ENCODE measurements around the gene SNX27.

Gene SNX27

DNA sequence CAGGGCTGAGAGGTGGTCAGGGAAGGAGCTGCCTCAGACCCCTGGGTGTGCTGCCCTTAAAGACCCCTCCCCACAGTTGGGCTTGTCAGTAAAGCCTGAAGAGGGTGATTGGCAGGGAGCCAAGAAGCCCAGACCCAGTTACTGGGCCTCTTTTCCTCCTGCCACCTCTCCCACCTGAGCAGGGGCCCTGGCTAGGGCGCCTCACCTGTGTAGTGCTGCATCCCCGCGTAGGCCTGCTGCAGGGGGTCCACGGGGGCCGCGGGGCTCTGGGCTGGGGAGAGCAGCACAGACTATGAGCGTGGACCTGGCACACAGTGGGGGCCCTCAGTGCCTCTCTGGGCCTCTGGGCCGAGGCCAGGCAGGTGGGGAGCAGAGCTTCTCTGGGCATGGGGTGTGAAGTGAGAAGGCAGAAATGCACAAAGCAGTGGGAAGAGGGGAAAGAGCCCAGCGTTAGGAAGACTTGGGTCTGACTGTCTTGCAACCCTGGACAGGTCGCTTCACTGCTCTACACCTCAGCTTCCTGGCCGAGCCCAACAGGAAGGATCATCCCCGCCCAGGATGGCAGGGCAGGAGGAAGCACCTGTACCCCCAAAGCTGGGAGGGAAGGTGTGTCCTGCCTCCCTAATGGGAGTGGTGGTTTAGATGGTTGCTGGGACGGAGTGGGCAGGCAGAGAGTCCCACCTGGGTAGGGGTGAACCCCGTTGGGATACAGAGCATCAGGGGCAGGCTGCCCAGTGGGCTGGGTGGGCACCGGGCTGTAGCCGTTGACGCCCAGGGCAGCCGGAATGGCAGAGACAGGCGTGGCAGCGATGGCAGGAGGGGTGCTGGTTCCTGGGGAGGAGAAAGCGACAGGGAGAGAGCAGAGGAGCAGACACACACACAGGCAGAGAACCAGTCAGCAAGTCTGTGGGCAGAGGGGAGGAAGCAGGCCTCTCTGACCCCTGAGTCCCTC lies 94.9 kb downstream of the SNX27 start:
- no peak for DNase-seq

DNA sequence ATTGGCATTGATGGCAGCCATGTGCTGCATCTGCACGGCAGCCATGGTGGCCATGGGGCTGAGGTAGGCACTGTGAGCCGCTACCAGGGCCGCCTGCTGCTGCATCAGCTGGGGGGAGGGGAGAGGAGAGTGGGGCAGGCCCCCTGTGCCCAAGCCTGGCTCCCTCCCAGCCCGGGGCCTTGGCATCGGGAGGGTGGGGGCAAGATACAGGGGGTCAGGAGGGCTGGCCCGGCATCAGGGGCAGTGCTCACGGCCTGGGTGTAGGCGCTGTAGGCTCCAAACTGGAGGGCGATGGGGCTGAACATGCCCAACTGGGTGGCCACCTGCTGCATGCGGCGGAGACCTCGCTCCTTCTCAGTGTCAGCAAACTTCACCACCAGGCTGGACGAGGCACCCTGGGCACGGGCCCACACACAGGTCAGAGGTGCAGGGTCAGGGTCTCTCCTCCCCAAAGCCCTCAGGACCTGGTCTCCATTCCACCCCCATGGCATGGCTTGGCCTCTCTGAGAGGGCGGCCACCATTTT lies 95.8 kb downstream of the SNX27 start:
- no peak for DNase-seq

DNA sequence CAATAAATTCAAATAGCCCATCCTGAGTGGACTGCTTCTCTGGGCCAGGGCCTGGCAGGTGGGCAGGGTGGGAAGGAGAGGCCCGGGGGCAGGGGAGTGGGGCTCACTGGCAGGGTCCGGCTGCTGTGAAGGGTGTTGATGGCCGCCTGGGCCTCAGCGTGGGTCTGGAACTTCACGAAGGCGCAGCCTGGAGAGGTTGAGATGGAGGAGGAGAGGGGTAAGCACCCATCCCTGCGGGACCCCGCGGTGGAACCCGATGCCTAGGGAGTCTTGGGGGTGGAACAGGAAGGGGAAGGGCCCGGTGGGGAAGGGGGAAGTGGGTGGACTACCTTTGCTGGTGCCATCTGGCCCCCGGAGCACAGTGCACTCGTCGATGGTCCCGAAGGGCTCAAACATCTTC lies 97.0 kb downstream of the SNX27 start:
- no peak for DNase-seq

DNA sequence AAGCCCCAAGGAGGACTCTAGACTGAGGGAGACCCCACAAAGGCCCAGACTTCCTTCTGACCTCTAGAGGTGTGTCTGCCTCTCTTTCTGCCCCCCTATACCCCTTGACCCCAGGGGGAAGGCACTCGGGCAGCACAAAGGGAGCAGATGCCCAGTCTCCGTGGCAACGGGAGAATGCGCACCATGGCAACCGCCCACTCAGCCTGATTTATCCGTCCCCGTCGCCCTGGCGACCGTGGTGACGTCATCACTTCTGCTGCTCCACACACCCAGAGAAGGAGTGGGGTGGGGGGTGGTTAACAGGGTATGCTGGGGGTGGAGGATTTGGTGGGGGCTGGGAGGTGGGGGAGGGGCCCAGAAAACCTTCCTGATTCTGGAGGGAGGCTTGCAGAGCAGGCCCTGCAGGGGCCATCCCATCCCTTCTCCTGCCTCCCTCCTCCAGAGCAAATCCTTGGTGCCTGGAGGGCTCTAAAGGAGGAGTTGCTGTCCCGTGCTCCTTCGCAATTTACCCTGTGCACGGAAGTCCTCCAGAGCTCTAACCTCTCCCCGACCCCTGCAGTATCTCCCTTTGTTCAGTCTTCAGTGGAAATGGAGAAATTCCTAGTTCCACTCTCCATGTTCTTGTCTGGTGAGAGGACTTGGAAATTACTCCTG lies 98.5 kb downstream of the SNX27 start:
- no peak for DNase-seq

DNA sequence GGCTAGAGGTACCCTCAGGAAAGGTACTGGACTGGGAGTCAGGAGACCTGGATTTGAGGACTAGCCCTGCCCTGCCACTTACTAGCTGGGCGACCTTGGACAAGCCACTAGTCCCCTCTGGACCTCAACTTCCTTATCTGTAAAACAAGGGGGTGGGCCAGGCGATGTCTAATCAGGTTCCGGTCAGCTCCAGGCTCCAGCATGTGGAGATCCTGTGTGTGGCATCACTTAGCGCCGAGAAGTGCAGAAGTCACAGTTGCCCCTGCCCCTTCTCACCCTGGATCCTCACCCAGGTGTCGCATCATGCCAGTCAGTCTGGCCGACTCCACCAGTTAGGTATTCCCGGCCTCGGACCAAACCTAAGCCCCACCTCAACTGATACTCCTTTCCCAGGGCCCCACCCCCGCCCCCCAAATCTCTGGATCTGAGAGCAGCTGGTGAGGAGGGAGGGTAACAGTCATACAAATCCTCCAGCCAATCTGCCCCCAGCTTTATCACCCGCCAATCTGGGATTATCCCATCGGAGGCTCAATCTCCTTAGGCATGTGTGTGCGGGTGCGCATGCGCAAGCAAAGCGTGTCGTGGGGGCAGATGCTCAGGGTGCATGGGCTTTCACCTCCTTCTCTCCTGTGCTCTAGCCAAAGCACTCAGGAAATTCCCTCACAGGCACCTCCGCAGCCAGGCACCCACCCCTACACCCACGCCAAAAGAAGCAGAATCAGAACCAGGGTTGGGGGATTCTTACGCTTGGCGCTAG lies 99.4 kb downstream of the SNX27 start:
- DNase-seq = no peak

DNA sequence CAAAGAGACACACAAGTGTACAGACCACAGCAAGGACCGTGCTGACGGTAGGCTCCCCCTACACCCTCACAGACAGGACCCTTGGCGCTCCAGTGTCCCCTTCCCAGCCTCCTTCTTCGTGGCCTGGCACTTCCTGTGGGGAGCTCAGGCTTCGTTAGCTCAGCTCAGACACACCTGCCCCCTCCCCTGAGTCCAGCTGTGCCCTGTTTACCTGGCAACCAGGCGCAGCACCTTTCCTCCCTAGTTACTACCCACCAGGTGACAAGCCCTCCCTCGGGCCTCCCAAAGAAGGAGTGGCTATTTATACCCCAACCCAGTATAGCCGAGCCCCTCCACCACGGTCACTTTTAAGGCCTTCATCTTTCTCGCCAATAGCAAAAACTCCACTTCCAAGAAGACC lies 100.1 kb downstream of the SNX27 start:
- DNase-seq = no peak

DNA sequence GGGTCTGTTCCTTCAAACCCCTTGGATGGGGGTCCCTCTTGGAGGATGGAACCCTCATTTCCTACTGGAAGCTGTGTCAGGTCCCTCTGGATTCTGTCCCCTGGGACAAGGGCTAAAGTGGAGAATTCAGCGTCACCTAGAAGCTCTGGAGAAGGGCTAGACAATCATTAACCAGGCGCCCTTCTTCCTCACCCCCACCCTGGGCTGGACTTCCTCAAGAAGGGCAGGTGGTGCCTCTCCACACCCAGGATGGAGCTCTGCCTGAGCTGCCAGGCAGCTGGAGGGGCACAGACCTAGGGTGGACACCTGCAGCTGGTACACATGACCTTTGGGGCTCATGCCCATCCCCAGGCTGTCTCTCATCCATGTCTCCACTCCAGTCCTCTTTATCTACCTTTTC lies 101.2 kb downstream of the SNX27 start:
- DNase-seq = no peak

DNA sequence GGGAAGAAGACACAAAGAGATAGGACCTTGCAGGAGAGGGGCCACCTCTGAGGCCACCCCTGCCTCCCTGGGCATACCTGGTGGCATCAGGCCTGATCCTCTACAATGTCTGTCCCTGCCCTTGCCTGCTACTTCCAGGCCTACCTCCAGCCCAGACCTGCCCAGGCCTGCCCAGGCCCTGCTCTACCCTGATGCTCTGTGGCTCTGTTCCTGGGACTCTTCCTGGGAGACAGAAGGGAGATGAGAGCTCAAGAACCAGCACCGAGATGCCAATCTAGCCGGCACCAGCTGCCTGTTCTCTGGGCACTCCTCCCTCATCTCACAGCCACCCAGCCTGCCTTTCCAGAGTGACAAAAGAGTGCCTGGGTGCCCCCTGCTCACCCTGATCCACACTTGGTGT lies 102.0 kb downstream of the SNX27 start:
- DNase-seq = no peak

DNA sequence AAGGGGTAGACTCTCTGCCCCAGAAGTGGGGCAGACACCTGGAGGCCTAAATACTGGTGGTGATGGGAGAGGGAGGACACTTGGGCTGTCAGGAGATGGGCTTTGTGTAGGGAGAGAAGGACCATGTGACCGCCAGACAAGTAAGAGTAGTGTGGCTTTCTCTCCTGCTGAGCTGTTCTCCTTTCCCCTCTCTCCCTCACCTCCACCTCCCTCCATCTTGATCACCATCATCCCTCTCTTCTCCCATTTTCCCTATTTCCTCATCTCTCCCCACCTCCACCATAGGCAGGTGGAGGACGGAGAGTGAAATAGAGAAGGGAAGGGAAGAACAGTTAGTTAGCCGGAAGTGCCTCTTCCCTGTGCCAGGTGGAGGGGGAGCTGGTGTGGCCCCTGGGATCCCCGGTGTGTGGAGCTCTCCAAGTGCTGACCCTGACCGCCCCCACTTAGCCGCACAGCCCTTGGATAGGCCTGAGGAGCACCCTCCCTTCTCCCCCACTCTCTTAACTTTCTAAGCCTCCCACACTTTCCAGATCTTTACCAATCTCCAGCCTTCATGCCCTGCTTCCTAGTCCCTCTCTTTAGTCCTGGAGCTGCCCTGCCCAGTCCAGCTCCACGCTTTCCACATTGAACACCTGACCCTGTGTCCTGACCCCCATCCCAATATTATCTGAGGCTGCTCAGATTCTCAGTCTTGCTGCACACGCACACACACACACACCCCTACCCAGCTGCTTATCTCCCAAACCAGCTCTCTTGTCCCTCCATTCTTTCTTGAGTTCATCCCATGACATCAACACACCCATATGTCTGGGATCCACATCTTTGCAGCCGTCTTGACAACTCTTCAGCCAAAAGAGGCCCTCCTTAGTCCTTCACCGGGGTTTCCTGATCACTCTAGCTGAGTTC lies 103.2 kb downstream of the SNX27 start:
- DNase-seq = no peak

DNA sequence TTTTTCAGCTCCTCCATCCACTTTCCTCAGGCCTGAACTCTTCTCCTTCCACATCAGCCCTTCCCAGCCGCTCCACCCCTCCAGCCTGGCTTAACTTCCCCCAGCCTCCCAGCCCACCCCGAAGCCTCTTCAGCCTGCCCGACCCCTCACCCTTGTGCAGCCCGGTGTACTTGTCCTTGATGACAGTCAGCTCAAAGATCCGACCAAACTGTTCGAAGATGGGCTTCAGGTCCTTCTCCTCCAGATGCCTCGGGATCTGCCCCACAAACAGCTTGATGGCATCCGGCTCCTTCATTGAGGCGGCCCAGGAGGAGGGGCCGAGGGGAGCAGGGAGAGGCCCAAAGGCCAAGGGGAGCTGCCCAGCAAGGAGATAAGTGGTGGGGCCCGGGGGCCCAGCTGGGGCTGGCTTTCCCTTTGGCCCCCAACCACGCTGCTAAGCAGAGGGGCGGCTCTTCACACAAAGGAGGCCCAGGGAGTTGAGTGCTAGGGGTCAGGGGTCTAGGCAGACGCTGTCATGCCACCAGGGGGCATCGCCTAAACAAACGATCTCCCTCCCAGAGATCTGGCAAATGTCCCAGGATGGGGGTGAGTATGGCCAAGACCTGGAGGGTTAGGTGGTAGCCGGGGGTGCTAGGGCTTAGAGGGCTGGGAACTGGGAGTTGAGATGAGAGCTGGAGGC lies 104.0 kb downstream of the SNX27 start:
- no peak for DNase-seq

DNA sequence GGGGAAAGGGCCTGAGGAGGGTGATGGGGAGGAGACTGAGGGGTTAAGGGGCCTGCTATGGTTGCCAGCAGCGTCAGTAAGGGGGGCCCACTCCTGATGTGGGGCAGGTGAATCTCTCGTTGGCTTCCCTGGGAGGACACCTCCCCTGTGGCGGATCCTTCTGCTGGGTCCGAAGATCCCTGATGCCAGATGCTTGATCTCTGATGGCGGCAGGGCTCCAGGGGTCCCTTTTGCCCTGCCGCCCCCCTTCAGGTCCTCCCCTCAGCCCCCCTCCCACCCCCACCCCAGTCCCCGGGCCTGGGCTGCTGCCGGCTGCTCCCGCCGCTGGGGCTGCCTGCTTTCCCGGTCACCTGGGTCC lies 104.5 kb downstream of the SNX27 start:
- no peak for DNase-seq

DNA sequence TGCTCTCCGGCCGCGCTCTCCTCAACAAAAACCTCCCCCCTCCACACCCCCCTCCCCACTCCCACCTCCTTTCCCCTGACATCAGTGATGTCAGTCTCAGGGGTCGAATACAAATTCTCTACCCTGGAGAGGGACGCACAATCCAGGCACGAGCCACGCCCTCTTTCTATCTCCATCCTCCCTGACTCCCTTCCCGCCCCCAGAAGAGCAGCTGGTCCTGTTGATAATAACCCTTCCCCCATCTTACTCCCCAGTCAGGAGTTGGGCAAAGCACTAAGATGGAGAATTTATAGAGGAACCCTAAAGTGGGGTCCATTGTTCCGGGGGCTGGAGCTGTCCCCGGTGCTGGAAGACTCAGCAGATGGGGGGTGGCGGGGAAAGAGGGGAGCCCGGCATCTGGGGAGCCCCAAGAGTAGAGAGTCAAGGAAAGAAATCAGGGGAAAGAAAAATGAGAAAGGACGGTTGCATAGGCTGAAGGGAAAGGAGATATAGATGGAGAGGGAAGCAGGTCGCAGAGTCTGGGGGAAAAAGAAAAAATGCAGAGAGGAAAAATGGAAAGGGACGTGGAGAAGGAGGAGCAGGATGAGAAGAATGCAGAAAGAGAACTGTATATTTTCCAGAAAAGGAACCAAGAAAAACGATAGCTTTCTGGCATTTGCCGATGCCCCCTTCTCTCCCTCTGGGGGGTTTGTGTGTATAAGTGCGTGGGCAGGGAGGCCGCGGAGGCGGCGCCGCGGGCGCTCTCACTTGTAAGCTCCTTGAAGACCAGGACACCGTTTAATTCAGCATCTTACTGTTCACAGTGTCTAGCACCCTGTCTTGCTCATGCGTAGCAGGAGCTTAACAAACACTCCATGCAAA lies 105.2 kb downstream of the SNX27 start, which contains the start of gene CELF3:
CELF3 (minus strand) TSS at position 33 of the 861 bp plus-strand sequence. CDS start 783 bp downstream, outside the sequence.
- DNase-seq = no peak

DNA sequence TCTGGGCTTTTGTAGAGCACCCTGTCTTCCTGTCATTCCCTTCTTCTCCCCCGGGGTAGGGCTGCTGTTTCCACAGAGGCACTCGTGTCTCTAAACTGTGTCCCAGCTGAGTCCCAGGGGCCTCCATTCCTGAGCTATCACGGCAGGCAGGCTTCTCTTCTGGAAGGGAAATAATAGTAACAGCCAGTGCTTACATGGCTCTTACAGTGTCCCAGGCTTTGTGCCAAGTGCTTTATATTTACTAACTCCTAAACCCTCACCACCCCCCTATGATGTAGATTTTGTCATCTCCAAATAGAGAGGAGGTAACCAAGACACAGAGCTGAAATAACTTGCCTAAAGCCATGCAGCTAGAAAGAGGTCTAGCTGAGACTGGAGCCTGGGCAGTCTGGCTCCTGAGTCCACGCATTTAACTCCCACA lies 106.2 kb downstream of the SNX27 start:
- no peak for DNase-seq

DNA sequence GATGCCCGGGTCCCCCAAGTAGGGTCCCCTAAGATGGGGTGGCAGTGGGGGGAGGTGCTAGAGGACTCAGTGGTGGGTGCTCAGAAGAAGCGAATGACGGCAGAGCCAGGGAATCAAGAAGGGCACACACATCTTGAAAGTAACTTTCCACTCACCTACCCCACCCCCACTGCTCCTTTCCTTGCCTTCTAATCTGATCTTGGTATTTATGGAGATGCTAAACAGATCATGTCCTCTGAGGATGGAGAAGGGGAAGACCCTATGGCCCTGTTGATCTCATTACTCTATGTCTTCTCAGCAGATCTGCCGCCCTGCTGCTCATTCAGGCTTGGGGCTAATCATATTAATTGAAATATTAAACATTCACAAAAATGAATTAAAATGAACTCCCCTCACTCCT lies 106.8 kb downstream of the SNX27 start:
- no peak for DNase-seq

DNA sequence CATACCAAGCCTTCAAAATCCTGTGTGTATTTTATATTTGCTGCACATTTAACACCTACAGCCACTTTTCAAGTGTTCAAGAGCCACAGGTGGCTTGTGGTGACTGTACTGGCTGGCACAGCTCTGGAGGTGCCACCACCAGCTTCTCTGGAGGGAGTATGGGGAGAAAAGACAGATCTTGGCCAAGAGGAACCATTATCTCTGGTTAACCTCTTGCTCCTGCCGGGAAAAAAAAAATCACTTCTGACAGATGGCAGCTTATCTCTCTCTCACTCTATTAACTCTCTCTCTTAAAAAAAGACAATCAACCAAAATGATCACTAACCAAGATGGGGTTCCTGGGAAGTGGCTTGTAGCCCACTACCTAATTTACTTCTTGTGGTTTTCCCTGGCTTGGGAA lies 108.3 kb downstream of the SNX27 start:
- DNase-seq = no peak

DNA sequence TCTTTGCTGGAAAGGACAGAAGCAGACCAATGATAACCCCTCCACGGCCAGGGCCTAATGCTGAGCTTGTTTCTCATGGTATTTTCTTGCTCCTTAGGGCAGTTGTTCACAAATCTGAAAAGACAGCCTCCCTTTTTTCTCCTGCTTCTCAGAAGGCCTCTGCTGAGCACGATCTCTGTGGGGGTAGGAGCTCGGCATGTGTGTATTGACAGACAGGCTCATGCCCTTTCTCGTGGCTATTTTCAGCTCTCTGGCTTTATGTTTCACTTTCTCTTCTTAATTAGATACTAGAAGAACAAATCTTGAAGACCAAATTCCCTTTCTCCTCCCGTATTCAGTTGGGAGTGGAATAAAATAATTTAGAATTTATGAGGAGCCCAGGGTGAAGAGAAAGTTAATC lies 108.7 kb downstream of the SNX27 start:
- no peak for DNase-seq

DNA sequence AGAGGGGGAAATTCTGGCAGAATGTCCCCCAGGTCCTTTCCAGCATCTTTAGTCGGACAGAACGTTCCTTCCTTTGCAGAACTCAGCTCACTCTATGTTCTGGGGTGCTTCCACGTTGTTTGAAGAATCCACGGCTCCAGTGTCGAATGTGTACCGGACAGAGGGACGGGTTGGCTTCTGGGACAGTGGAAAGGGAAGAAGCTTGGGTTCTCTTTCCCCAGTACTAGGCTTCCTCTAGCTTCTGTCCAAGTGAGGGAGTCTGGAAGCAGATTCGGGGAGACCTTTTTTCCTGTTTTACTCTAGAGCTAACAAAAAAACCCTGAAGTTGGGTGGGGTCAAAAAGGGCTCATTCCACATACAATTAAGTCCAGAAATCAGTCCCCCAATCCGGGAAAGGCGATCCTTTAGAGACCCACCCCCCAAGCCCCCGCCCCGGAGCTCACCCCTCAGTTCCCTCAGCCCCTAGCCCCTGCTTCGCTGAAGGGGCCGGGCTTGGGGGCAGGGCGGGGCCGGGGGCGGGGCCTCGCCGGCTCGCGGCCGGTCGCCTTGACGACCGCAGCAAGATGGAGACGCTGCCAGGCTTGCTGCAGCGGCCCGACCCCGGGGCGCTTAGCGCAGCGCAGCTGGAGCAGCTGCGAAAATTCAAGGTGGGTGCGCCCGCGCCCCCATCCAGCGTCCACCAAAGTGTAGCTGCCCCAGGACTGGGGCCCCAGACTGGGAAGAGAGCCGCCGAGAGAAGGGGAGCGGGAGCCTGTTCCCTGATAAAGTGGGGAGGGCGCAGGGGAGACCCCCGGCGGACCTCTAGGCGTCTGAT lies 109.3 kb downstream of the SNX27 start, which contains the start of gene RIIAD1:
RIIAD1 (plus strand) TSS at position 549 of the 814 bp plus-strand sequence; CDS start at position 564, 15 bp downstream.
- DNase-seq = peak; percentile 15

DNA sequence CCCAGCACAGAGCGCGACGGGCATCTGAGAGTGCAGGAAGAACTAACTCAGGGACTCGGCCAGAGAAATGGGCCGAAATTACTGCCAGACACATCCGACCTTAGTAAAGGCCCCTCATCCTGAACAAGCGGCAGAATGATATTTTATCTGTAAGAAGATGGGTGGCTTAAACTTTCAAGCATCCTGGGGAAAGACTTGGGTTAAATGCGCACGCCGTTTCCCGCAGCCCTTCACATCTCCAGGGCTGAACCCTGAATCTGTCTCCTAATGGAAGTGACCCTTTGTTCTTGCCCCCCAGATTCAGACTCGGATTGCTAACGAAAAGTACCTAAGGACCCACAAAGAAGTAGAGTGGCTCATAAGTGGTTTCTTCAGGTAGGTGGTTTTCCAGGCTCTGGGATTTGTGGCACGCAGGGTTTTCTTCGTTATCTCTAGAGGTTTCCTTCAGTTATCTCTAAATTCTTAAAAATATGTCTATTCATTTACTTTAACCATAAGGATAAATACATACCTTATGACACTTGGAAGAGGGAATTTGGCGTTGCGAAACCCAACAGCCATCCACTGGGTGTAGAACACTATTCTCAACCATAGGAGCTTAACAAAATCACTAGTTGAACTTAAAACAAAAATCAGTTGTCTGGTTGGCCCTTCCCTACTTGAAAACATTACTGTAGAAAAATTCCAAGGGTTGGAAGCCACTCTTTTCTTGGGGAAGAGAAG lies 110.1 kb downstream of the SNX27 start:
- DNase-seq = no peak
